ENCODE measurements around the gene TWF2.

TWF2 gene

GRCh38 chr3:52223449-52224408, 15.2 kb downstream of the TWF2 start:
- no peak for DNase-seq

- no peak for DNase-seq
Observed at GRCh38 chr3:52222319-52223221, 16.4 kb downstream of the TWF2 start.

GRCh38 chr3:52221563-52222318, 17.2 kb downstream of the TWF2 start:
- DNase-seq: no peak

GRCh38 chr3:52221141-52221562, 17.8 kb downstream of the TWF2 start:
- no peak for DNase-seq

GRCh38 chr3:52220380-52221026, 18.5 kb downstream of the TWF2 start:
- peak; percentile 63 for DNase-seq

GRCh38 chr3:52218937-52219650, 19.9 kb downstream of the TWF2 start:
- DNase-seq: peak; percentile 57

GRCh38 chr3:52218454-52218853, 20.5 kb downstream of the TWF2 start:
- DNase-seq: no peak

GRCh38 chr3:52218026-52218425, 20.9 kb downstream of the TWF2 start:
- DNase-seq: no peak

- no peak for DNase-seq
Observed at GRCh38 chr3:52217409-52217805, 21.6 kb downstream of the TWF2 start.

GRCh38 chr3:52216585-52217408, 22.2 kb downstream of the TWF2 start:
- peak; percentile 46 for DNase-seq

GRCh38 chr3:52215351-52215750, 23.6 kb downstream of the TWF2 start:
- DNase-seq: no peak

GRCh38 chr3:52213901-52214300, 25.1 kb downstream of the TWF2 start:
- DNase-seq: no peak

- DNase-seq: no peak
Observed at GRCh38 chr3:52213005-52213404, 26.0 kb downstream of the TWF2 start.

- no peak for DNase-seq
Observed at GRCh38 chr3:52211268-52211891, 27.6 kb downstream of the TWF2 start.

- DNase-seq: no peak
Observed at GRCh38 chr3:52210550-52211046, 28.4 kb downstream of the TWF2 start.

- no peak for DNase-seq
Observed at GRCh38 chr3:52210037-52210436, 28.9 kb downstream of the TWF2 start.

- no peak for DNase-seq
Observed at GRCh38 chr3:52208556-52208955, 30.4 kb downstream of the TWF2 start.

GRCh38 chr3:52205727-52206372, 33.1 kb downstream of the TWF2 start:
- no peak for DNase-seq
